HEK293T (cell line): ENCODE data around the gene SLC6A16.

Experiments
- ARNT ChIP-seq: fragments of 450-650 bp; IDR thresholded peaks from 2 replicates; pipeline ENCODE4 v1.6.1; 2017; ENCODE audit warnings: mild to moderate bottlenecking
- FOXM1 ChIP-seq: fragments of 450-650 bp; IDR thresholded peaks from 2 replicates; pipeline ENCODE4 v1.6.1; 2017; ENCODE audit warnings: mild to moderate bottlenecking, borderline replicate concordance
- HDGF ChIP-seq: fragments of 450-650 bp; IDR thresholded peaks from 2 replicates; pipeline ENCODE4 v1.6.1; 2017; ENCODE audit warnings: antibody characterized with exemption, borderline replicate concordance
- SP1 ChIP-seq: fragments of 450-650 bp; IDR thresholded peaks from 2 replicates; pipeline ENCODE4 v1.6.1; 2017
- SUZ12 ChIP-seq: fragments of 450-650 bp; IDR thresholded peaks from 2 replicates; pipeline ENCODE4 v1.6.1; 2016; ENCODE audit warnings: mild to moderate bottlenecking

DNA sequence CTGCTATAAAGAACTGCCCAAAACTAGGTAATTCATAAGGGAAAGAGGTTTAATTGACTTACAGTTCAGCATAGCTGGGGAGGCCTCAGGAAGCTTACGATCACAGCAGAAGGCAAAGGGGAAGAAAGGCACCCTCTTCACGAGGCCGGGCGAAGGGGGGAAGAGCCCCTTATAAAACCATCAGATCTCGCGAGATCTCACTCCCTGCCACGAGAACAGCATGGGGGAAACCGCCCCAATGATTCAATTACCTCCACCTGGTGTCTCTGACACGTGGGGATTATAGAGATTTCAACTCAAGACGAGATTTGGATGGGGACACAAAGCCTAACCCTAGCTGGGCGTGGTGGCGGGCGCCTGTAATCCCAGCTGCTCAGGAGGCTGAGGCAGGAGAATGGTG is 42.8 kb downstream of the SLC6A16 start:
- TF ChIP-seq FOXM1 (no peak), SUZ12 (no peak), HDGF (no peak), SP1 (no peak), ARNT (no peak)
